HepG2 (cell line): ENCODE measurements around the gene SPDYE5. TPM values are rescaled to one million over a fixed set of nuclear protein-coding genes. Genes with fewer than 3 reads are reported as not detected.
"Not testable (repeated sequence)": the region's sequence is repeated elsewhere in the genome, so short reads cannot be mapped to it uniquely, and the experiment has no call there.

Experiments used
- ARNTL ChIP-seq: sonication (generic); formaldehyde crosslinking; IDR thresholded peaks from 2 replicates; pipeline ENCODE4 v1.4.0; 2020; ENCODE audit warnings: mild to moderate bottlenecking, missing genetic modification reagents
- ASH2L ChIP-seq: fragments of 300-600, 200-600 bp; sonication (generic); IDR thresholded peaks from 2 replicates; pipeline ENCODE4 v1.7.0; 2017; ENCODE audit warnings: low read depth, mild to moderate bottlenecking, moderate library complexity, mixed read lengths, low read length; ENCODE audit not compliant: insufficient read length
- ELF1 ChIP-seq: sonication (generic); formaldehyde crosslinking; IDR thresholded peaks from 2 replicates; pipeline ENCODE4 v1.4.0; 2020; ENCODE audit warnings: missing genetic modification reagents
- FOXJ3 ChIP-seq: sonication (generic); formaldehyde crosslinking; IDR thresholded peaks from 2 replicates; pipeline ENCODE4 v1.4.0; 2020; ENCODE audit warnings: missing genetic modification reagents, mild to moderate bottlenecking, borderline replicate concordance
- MAZ ChIP-seq, 2 experiments: sonication (generic) in 1 of 2; formaldehyde crosslinking in 1 of 2; IDR thresholded peaks; 2 replicates each; pipeline versions ENCODE4 v1.5.0 to v1.6.1; 2012 to 2020; ENCODE audit warnings: low read depth in 2 of 2, mild to moderate bottlenecking in 2 of 2, borderline replicate concordance in 1 of 2, improper control_type of control experiment in 1 of 2, low read length in 1 of 2, missing genetic modification reagents in 1 of 2, moderate library complexity in 1 of 2
- PITX1 ChIP-seq: sonication (generic); formaldehyde crosslinking; IDR thresholded peaks from 2 replicates; pipeline ENCODE4 v1.5.1; 2020; ENCODE audit warnings: mild to moderate bottlenecking, missing genetic modification reagents
- ZNF652 ChIP-seq: IDR thresholded peaks from 2 replicates; pipeline ENCODE4 v1.6.1; 2016; ENCODE audit warnings: low read depth, borderline replicate concordance
- polyA plus RNA-seq, 8 experiments: library from polyadenylated mRNA; depleted of rRNA in 3 of 8; stranded (reverse) in 7 of 8; unstranded in 1 of 8; fragments of >200 nt; fragmentation: Illumina TruSeq in 4 of 8; extraction: Trizol in 4 of 8; gene quantifications; 2 replicates each; pipeline versions ENCODE4 v1.2.1 to v1.2.3, GENCODE V29; 2011 to 2016; ENCODE audit warnings: low read depth in 4 of 8, missing spikeins in 1 of 8, mixed read lengths in 1 of 8; ENCODE audit not compliant: insufficient read depth in 1 of 8
- total RNA-seq, 5 experiments: library from RNA; depleted of rRNA; stranded (reverse); fragments of >200 nt; fragmentation: Illumina TruSeq; extraction: Trizol; gene quantifications; 2 replicates each; pipeline ENCODE4 v1.2.3, GENCODE V29; 2016; ENCODE audit warnings: low read depth in 1 of 5
- TF ChIP-seq, protein P1 (sequence below), 2 experiments: fragments of 450-650 bp in 1 of 2; sonication (generic) in 1 of 2; formaldehyde crosslinking in 1 of 2; IDR thresholded peaks; 2 replicates each; pipeline versions ENCODE4 v1.6.1 to v1.8.0; 2016 to 2022; ENCODE audit warnings: antibody characterized with exemption in 1 of 2, mild to moderate bottlenecking in 1 of 2, missing genetic modification reagents in 1 of 2
- TF ChIP-seq, protein P2 (sequence below): sonication (generic); formaldehyde crosslinking; IDR thresholded peaks from 2 replicates; pipeline ENCODE4 v1.4.0; 2020; ENCODE audit warnings: missing genetic modification reagents
- TF ChIP-seq, protein P3 (sequence below): sonication (generic); formaldehyde crosslinking; IDR thresholded peaks from 2 replicates; pipeline ENCODE4 v1.5.0; 2020; ENCODE audit warnings: mild to moderate bottlenecking, missing genetic modification reagents, borderline replicate concordance
- TF ChIP-seq, protein P4 (sequence below): sonication (generic); formaldehyde crosslinking; IDR thresholded peaks from 2 replicates; pipeline ENCODE4 v1.5.0; 2020; ENCODE audit warnings: mild to moderate bottlenecking, missing genetic modification reagents

The SPDYE5 gene
- total and polyA plus RNA-seq, 2 of the 13 experiments (the other 11 are each of a cell fraction or from before 2014, with no cell fraction given) = not detected

DNA sequence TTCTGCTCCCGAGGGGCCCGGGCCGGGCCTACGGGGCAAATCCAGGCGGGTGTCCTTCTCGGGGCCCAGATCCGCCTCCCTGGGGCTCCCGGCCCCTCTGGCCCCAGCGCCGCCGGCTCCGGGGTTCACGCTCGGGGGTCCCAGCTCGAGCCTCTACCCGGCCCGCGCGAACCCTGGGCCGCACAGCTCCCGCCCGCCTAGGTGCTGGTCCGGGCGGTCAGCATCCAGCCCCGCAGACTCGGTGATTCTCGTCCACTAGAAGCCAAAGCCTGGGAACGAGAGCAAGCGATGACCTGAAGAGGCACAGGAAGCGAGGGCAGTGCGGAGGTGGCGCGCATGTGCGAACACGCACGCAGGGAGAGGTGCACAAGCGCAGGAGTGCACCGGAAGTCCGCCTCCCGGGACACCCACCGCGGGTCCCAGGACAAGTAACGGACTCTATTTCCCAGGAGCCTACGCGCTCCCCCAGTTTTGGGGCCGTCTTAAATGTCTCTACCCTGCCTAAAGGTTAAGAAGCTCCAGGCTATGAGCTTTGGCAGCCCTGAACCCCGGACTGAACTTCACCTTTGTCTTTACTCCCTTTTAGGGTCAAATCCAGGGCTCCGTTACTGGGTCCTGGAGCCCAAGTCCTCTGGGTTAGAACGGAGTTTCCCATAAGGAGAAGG lies 6.0 kb upstream of the SPDYE5 start, which contains the start of gene POM121C (continued):
- TF ChIP-seq, protein P1, sequence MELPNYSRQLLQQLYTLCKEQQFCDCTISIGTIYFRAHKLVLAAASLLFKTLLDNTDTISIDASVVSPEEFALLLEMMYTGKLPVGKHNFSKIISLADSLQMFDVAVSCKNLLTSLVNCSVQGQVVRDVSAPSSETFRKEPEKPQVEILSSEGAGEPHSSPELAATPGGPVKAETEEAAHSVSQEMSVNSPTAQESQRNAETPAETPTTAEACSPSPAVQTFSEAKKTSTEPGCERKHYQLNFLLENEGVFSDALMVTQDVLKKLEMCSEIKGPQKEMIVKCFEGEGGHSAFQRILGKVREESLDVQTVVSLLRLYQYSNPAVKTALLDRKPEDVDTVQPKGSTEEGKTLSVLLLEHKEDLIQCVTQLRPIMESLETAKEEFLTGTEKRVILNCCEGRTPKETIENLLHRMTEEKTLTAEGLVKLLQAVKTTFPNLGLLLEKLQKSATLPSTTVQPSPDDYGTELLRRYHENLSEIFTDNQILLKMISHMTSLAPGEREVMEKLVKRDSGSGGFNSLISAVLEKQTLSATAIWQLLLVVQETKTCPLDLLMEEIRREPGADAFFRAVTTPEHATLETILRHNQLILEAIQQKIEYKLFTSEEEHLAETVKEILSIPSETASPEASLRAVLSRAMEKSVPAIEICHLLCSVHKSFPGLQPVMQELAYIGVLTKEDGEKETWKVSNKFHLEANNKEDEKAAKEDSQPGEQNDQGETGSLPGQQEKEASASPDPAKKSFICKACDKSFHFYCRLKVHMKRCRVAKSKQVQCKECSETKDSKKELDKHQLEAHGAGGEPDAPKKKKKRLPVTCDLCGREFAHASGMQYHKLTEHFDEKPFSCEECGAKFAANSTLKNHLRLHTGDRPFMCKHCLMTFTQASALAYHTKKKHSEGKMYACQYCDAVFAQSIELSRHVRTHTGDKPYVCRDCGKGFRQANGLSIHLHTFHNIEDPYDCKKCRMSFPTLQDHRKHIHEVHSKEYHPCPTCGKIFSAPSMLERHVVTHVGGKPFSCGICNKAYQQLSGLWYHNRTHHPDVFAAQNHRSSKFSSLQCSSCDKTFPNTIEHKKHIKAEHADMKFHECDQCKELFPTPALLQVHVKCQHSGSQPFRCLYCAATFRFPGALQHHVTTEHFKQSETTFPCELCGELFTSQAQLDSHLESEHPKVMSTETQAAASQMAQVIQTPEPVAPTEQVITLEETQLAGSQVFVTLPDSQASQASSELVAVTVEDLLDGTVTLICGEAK (IDR thresholded peaks at IDR 0.05) = not testable (repeated sequence)
- TF ChIP-seq, protein P1 (CRISPR knock-in tag; IDR thresholded peaks at IDR 0.05) = peak; percentile 47; the same call in 1 of the 2 replicates
- TF ChIP-seq ELF1 (CRISPR knock-in tag) (peak; percentile 87), ASH2L (peak; percentile 54), ARNTL (0 out of 2 replicates have a peak, but pooled peaks have one; percentile 60), FOXJ3 (CRISPR knock-in tag) (0 out of 2 replicates have a peak, but pooled peaks have one; percentile 18), PITX1 (CRISPR knock-in tag) (peak; percentile 21; the same call in 1 of the 2 replicates), MAZ (CRISPR knock-in tag; IDR thresholded peaks at IDR 0.05; ENCODE audit: low read depth) (peak; percentile 83), ZNF652 (CRISPR knock-in tag) (peak; percentile 87)
- TF ChIP-seq, protein P2, sequence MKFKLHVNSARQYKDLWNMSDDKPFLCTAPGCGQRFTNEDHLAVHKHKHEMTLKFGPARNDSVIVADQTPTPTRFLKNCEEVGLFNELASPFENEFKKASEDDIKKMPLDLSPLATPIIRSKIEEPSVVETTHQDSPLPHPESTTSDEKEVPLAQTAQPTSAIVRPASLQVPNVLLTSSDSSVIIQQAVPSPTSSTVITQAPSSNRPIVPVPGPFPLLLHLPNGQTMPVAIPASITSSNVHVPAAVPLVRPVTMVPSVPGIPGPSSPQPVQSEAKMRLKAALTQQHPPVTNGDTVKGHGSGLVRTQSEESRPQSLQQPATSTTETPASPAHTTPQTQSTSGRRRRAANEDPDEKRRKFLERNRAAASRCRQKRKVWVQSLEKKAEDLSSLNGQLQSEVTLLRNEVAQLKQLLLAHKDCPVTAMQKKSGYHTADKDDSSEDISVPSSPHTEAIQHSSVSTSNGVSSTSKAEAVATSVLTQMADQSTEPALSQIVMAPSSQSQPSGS (CRISPR knock-in tag) = 0 out of 2 replicates have a peak, but pooled peaks have one; percentile 27
- TF ChIP-seq, protein P3, sequence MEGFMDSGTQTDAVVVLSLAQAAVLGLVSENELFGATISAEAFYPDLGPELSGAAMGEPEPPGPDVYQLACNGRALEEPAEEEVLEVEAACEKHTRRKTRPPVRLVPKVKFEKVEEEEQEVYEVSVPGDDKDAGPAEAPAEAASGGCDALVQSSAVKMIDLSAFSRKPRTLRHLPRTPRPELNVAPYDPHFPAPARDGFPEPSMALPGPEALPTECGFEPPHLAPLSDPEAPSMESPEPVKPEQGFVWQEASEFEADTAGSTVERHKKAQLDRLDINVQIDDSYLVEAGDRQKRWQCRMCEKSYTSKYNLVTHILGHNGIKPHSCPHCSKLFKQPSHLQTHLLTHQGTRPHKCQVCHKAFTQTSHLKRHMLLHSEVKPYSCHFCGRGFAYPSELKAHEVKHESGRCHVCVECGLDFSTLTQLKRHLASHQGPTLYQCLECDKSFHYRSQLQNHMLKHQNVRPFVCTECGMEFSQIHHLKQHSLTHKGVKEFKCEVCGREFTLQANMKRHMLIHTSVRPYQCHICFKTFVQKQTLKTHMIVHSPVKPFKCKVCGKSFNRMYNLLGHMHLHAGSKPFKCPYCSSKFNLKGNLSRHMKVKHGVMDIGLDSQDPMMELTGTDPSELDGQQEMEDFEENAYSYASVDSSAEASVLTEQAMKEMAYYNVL = peak; percentile 62; the same call in 1 of the 2 replicates
- TF ChIP-seq, protein P4, sequence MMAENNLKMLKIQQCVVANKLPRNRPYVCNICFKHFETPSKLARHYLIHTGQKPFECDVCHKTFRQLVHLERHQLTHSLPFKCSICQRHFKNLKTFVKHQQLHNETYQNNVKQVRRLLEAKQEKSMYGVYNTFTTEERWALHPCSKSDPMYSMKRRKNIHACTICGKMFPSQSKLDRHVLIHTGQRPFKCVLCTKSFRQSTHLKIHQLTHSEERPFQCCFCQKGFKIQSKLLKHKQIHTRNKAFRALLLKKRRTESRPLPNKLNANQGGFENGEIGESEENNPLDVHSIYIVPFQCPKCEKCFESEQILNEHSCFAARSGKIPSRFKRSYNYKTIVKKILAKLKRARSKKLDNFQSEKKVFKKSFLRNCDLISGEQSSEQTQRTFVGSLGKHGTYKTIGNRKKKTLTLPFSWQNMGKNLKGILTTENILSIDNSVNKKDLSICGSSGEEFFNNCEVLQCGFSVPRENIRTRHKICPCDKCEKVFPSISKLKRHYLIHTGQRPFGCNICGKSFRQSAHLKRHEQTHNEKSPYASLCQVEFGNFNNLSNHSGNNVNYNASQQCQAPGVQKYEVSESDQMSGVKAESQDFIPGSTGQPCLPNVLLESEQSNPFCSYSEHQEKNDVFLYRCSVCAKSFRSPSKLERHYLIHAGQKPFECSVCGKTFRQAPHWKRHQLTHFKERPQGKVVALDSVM (CRISPR knock-in tag) = peak; percentile 37; the same call in 1 of the 2 replicates
- not testable (repeated sequence) for TF ChIP-seq MAZ (IDR thresholded peaks at IDR 0.05; ENCODE audit: borderline replicate concordance, low read depth, low read length)
